Stimulated activated CD8-positive, alpha-beta memory T cell treated with anti-CD3 and anti-CD28 coated beads, Interleukin-2, amount 100 ng/mL, for 48 hours (primary cell): Measurements from ENCODE around the gene SHISA6.

ENCODE experiments used
- DNase-seq, 2 donors: peaks; one replicate each; pipeline ENCODE4 v3.0.0-alpha.2; 2020; ENCODE audit warnings: low read depth in 2 of 2

The SHISA6 gene

GRCh38 chr17:11582217-11582616 lies 341.2 kb downstream of the SHISA6 start:
- DNase-seq, result no peak

GRCh38 chr17:11583306-11583992 lies 342.4 kb downstream of the SHISA6 start:
- DNase-seq, result no peak

- no peak for DNase-seq
Observed at GRCh38 chr17:11589716-11590115, 348.7 kb downstream of the SHISA6 start.

- peak in 1 of 2 donors; percentile 16 for DNase-seq
Observed at GRCh38 chr17:11598274-11599221, 357.5 kb downstream of the SHISA6 start, which contains the start of gene DNAH9. TSS of gene DNAH9 (plus strand) at chr17:11598470. CDS start at chr17:11598499, 29 bp downstream.

GRCh38 chr17:11601661-11602060 lies 360.6 kb downstream of the SHISA6 start:
- no peak for DNase-seq

- no peak for DNase-seq
Observed at GRCh38 chr17:11608396-11608795, 367.4 kb downstream of the SHISA6 start.

- no peak for DNase-seq
Observed at GRCh38 chr17:11610999-11611566, 370.1 kb downstream of the SHISA6 start.

- no peak for DNase-seq
Observed at GRCh38 chr17:11612956-11613355, 371.9 kb downstream of the SHISA6 start.
